Mammary epithelial cell (primary cell): Measurements from ENCODE around the gene ADORA2A.

Source experiments
- EZH2 ChIP-seq: IDR thresholded peaks from 2 replicates; pipeline ENCODE4 v1.6.1; 2012; ENCODE audit warnings: low read length, inconsistent platforms, borderline replicate concordance
- TF ChIP-seq, protein P1 (sequence below), 2 donors: IDR thresholded peaks in 1 of 2; conservative IDR thresholded peaks in 1 of 2; 2 replicates each; pipeline ENCODE4 v1.5.1; 2011 to 2012; ENCODE audit warnings: inconsistent platforms in 2 of 2, low read length in 2 of 2, mild to moderate bottlenecking in 2 of 2, control low read depth in 1 of 2, low read depth in 1 of 2; ENCODE audit not compliant: insufficient read depth in 1 of 2; ENCODE audit errors: extremely low read depth in 1 of 2

DNA sequence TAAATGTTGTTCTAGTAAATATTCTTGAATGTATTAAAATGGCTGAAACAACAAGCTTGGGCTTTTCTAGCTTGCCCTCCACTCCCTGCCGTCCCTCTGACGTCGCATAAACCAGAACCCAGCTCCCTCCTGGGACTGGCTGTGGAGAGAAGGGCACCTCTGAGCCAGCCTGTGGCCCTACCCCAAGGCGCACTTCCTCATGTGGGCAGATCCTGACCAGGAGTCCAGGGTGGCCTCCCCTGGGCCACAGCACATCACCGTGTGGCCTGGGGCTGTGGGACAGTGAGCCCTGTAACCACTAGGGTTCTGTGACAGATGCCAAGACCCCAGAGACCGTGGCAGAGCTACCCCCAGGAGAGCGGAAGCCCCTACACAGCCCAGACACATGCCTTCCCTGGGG lies 10.2 kb upstream of the ADORA2A start:
- TF ChIP-seq, protein P1, sequence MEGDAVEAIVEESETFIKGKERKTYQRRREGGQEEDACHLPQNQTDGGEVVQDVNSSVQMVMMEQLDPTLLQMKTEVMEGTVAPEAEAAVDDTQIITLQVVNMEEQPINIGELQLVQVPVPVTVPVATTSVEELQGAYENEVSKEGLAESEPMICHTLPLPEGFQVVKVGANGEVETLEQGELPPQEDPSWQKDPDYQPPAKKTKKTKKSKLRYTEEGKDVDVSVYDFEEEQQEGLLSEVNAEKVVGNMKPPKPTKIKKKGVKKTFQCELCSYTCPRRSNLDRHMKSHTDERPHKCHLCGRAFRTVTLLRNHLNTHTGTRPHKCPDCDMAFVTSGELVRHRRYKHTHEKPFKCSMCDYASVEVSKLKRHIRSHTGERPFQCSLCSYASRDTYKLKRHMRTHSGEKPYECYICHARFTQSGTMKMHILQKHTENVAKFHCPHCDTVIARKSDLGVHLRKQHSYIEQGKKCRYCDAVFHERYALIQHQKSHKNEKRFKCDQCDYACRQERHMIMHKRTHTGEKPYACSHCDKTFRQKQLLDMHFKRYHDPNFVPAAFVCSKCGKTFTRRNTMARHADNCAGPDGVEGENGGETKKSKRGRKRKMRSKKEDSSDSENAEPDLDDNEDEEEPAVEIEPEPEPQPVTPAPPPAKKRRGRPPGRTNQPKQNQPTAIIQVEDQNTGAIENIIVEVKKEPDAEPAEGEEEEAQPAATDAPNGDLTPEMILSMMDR (conservative IDR thresholded peaks at IDR 0.05 in 1 of 2, IDR thresholded peaks at IDR 0.05 in 1 of 2; ENCODE audit: extremely low read depth in 1 of 2, insufficient read depth in 1 of 2, low read depth in 1 of 2, low read length in 2 of 2) = no peak
- no peak for TF ChIP-seq EZH2
